ENCODE data around the gene PARN. TPM values are rescaled to one million over a fixed set of nuclear protein-coding genes. Genes with fewer than 3 reads are reported as not detected.
"Not testable (repeated sequence)": the region's sequence is repeated elsewhere in the genome, so short reads cannot be mapped to it uniquely, and the experiment has no call there.

Gene PARN
- total RNA-seq, 1 experiment from 2014 or later = 30.9 TPM

DNA sequence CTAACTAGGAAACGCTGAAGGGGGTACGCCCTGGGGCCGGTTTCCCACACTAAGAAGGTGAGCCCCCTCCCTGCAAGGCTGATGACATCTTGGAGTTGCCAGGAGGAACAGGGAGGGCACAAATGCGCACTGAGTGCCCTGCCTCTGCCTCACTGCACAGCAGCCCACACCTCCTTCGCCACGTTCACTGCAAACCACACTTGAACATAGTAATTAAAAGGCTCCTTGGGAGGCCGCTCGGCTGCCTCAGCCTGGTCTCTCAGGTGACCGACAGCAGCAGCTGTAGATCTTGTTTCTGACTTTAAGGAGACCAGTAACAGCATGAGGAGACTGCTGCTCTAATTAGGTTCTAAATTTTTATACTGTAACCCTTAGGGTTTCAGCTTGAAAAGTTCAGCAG, 188.5 kb downstream of the PARN start:
- DNase-seq (ENCODE audit: low read depth) = not testable (repeated sequence)

DNA sequence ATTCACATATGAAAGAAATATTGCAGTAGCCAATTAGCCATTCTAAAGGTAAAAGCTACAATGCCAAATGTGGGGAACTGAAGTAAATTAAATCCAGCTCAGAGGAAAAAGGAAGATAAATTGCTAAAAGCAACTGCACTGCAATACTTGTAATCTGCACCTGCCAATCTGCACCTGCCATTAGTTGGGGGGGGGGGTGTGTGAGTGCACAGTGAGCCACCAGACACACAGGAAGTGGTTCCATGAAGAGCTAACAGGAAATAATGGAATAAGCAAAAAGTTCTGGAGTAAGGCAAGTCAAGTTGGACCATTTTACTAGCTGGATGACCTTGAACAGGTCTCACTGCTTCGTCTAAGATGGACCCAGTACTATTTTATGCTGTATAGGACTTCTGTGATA, 191.8 kb downstream of the PARN start:
- DNase-seq (ENCODE audit: low read depth) = no peak

DNA sequence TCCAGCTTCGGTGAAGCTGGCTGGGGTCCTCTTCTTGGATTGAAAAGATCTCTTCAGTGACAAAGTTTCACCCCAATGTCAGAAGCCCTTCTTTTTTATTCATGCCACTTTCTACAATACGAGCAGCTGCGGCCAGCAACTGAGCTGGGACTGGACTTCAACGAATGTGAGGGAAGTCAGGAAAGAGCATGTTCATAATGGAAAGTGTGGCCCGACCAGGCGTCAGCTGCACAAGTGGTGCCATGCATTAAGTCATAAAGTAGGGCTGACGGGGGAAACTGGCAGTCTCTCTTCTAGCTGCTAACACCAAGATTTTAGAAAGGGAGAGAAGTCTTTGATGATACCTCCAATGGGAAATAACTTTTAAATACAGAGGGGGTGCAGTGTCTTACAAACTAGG, 192.6 kb downstream of the PARN start:
- DNase-seq (ENCODE audit: low read depth) = no peak

DNA sequence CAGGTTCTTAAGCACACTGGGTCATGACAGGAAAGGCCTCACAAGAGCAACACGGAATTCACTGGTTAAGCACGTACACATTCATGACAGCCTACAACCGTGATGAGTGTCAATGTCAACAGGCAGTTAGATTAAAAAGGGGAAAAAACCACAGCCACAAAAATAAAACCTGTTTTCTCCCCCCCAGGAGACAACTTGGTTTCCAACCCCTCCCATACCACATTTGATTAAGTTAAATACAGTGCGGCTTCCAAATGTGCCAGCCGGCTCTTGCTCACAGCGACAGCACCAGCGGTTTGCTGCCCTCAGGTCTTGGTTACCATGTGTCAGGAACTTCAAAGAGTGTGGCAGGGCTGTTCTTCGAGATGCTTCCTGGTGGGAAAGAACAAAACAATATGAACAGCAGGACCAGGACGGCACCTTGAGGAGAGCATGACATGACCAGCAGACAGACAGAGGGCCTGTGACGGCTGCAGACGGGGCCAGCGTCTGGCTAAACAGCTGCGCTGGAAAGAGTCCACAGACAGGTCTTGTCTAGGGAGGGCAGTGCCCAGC, 193.6 kb downstream of the PARN start:
- no peak for DNase-seq (ENCODE audit: low read depth)

DNA sequence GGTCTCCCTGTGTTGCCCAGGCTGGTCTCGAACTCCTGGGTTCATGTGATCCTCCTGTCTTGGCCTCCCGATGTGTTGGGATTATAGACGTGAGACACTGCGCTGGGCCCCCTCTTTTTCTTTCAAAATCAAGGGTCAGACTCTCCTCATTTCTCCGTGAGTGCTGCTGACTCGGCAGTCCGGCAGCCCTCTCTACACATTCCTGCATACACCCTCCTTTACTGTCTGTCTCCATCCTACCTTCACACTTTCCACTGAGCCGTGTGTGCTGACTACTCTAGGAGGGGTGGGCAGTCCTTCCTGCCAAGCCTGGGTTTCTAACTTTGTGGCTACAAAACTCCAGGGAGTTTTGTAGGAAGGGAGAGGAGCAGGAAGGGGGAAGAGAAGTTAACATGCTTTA, 195.2 kb downstream of the PARN start:
- DNase-seq (ENCODE audit: low read depth) = no peak

DNA sequence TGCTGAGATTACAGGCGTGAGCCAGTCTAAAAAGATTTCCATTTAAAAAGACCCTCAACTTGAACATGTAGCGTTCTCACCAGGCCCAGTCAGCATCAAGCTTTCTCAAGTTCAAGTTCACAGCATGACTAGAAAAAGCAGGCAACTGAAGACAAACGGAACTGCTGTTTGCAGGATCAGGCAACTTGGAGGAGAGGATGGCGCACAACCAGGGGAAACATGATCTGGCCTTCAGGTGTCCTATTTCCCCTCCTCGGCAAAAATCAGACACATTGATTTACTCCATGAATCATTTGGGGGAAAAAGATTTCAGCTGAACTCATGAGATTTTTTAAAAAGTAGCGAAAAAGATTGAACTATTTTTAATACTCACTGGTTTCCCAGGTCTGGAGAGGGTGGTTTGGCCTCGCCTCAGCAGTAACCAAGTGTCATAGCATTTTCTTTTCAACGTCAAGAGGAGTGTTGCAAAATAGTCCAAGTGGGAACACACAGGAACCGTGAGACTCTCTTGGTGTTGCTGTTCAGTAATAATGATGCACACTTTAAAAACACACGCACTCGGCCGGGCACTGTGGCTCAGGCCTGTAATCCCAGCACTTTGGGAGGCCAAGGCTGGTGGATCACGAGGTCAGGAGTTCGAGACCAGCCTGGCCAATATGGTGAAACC, 201.0 kb downstream of the PARN start:
- not testable (repeated sequence) for DNase-seq (ENCODE audit: low read depth)

DNA sequence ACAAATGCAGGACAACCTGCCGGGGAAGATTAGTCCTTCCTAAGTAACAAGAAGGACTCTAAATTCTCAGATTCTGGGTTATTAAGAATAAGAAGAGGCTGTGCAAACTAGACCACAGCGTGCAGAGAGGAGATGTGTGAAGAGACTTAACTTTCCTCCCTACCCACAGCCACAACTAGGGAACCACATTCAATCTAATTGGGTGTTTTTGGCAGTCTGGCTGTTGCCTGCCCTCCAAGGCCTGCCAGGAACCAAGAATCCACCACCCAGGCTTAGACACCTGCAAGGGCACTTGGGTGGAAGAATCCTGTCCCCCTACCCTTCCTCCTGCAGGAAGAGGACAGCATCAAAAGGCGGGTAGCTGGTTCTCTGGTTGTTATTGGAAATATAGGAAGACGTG, 202.0 kb downstream of the PARN start:
- DNase-seq (ENCODE audit: low read depth) = no peak

DNA sequence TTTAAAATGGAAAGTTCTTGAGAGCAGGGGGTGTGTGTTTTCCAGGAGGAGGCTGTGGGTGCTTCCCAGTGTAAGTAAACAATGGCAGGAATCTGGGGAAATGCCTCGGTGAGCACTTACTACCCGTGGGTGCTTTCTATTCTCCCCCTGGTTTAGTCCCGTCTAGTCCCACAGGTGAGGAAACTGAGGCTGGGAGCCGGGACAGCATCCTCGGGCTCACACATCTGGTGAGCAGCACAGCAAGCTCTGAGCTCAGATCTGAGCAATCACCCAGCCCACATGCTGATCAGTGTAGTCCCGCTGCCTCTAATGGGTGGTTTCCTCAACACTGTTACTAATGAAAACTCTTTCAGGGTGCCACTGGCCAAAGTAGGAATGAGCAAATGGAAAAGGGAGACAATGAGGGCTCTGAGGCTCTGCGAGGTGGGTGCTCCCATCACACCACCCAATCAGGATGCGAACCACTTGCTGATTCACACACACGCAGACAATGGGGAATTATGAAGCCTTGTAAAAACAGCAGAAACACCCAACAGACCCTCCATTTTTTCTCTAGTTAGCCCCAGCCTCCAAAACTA, 202.6 kb downstream of the PARN start:
- DNase-seq (ENCODE audit: low read depth) = peak; percentile 72

DNA sequence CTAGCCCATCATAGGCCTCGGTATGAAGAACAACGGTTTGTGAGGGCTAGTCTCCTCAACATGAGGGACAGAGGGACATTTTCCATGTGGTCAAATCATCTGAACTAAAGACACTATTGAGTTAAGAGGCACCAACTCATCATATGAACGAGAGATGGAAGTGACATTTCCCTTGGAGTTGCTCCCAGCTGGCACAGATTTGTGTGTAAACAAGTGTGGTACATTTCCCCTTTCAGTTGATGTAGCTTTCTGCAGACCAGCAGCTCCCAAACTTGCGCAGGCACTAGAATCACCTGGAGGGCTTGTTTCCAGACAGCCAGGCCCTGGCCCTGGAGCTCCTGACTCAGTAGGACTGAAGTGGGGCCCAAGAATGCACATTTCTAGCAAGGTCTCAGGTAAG, 205.5 kb downstream of the PARN start:
- DNase-seq (ENCODE audit: low read depth) = no peak

DNA sequence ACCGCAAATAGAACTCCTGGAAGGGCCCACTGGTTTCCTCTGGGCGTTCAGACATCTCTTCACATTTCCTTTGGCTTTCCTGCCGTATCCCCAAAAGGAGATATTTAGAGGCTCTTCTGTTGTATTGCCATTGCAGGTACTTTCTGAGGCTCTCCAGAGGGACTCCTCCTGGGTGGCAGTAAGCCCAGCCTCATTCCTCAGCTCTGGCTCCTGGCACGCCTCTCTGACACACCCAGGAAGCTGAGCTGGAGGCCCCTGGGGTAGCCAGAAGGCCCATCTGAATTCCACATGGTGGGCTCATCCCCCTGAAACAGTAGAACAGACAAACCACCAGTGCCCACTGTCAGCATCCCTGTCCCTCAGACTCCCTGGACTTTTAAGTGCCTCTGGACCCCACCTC, 206.7 kb downstream of the PARN start:
- DNase-seq (ENCODE audit: low read depth) = no peak

DNA sequence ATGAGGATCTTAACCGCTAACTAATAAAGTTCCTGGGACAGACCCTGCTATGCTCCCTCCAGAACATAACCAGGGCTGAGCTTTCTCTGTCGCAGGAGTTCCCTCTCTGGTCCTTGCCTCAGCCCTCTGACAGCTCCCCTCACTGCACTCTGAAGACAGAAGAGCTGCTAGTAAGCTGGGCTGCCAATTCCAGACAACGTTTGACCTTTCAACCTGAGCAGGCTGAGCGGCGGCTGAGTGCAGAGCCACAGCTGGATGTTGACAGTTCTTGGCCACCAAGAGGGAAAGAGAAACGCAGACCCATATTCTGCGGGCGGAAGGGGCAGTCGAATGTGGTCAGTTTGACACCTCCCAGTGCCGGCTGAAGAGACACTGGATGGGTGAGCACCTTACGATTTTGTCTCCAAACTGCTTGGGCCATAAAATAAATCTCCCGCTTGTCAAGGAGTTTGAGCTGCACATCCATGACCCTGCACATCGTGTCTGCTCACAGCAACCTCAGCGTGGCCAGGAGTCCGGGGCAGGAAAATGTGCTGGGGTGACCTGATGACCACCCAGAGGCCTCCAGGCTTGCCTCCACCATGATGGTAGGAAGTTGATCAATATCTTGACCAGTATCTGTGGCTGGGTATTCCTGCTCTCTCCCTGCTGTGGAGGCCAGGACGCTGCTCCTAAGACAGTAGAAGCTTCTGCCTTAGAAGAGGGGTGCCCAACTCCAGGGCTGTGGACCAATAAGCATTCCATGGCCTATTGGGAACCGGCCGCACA, 209.2 kb downstream of the PARN start:
- DNase-seq (ENCODE audit: low read depth) = no peak

DNA sequence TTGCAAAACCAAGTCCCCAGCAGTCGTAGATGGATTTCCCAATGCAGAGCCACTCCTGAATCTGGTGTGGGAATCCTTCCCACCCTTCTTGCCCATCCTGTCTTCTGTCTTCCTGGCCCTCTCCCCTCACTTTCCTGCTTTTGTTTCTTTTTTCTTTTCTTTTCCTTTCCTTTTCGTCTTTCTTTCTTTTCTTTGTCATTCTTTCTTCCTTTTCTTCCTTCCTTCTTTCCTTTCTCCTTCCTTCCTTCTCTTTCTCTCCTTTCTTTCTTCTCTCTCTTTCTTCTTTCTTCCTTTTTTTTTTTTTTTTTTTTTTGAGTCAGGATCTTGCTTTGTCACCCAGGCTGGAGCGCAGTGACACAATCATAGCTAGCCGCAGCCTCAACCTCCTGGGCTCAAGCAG, 209.8 kb downstream of the PARN start:
- DNase-seq (ENCODE audit: low read depth) = not testable (repeated sequence)

DNA sequence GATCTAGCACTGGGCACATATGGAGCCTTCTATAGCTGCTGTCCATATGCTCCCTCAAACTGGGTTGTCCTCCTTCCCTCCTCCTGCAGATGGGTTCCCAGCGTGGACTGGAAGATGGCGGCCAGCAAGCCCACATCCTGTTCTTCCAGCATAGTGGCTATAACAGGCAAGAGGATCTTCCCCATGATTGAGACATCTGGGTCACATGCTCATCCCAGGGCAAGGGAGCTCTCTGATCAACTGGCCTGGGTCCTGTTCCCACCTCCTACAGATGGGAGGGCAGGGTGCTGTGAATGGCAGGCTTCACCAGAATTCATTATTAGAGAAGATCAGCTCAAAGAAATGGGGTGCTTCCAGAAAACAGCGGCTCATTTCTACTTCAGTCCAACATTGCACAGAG, 210.2 kb downstream of the PARN start:
- no peak for DNase-seq (ENCODE audit: low read depth)

DNA sequence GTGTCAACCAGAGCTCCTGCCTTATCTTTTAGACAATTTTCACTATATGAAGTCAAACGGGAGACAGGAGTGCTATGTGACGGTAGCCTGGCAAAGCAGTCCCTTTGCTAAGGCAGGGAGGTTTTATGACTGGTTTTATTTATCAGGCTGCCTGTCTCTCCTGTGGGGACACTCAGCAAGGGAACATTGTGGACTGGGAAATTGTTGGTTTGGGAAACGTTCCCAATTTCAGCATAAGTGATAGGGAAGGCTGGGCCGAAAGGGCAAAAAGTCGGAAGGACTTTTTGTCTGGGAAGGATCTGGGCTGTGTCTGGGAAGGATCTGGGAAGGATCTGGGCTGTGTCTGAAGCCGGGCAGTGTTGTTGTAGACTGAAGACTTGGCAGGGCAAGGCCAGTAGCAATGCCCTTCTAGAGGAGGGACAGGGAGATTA, 211.2 kb downstream of the PARN start:
- DNase-seq (ENCODE audit: low read depth) = no peak

DNA sequence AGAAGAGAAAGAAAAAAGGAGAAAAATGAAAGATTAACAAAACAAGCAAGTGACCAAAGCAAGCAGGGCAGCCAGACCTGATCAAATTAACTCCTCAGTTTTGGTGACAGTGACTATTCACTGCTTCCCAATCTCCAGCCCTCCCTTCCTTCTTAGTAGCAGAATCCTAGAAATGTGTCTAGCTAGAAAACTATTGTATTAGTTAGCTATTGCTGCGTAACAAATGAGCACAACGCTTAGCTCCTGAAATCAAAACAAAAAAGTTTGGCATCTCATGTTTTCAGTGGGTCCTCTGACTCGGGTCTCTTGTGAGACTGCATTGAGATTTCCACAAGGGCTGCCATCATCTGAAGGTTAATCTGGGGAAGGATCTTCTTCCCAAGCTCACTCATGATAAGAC, 213.9 kb downstream of the PARN start:
- DNase-seq (ENCODE audit: low read depth) = no peak

DNA sequence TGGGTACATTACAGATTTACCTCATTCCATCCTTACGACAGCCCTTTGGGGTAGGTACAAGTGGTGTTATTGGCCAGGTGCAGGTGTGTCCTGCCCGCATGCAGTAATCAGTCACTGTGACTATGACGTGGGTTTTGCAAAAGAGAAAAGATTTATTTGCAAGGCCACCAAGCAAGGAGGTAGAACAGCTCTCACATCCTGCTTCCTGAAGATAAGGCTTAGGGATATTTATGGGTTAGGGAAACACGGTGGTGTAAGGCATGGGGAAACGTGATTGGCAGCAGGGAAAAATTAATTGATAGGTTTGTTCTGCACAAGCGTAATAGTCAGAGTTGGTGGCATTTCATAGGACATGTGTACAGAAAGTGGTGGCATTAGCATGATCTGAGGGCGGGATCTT, 214.8 kb downstream of the PARN start:
- DNase-seq (ENCODE audit: low read depth) = no peak

DNA sequence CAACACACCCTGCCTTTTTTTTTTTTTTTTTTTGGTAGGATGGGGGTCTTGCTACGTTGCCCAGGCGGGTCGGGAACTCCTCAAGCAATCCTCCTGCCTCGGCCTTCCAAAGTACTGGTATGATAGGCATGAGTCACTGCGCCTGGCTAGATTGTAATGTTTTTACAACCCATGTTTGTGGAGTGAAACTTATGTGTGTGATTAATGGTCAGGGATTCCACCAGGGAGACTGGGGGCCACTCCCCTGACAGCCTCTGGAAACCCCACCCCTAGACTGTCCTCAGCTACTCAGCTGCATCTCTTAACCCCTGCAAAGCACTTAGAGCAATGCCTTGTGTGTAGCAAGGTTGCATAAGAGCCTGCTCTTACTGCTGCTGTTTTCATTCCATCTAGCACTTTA, 220.5 kb downstream of the PARN start:
- DNase-seq (ENCODE audit: low read depth) = peak; percentile 82

DNA sequence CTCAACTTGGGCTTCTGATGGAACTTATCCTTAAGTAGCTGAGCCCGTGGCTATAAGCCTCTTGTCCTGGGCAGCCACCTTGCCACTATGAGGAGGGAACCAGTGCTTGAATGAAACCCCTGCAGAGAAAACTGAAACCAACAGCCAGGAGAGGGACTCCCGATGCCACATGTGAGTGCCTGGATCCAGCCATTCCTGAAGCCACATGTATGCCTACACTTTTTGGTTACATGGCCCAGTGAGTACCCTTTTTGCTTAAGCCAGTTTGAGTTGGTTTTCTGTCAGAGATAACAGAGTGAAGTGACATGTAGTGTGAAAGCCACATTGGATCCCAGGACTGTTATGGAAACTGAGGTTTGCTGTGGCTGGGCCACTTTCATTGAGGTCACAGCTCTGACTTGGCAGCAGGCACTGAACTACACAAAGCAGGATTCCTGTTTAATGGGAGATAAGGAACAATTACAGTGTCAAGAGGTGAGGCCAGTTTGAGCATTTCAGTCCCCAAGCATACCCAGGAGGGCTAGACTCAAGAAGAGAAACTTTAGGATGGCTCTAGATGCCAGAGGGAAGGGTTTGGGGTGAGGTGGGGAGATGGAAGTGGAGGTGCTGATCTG, 222.2 kb downstream of the PARN start:
- no peak for DNase-seq (ENCODE audit: low read depth)

DNA sequence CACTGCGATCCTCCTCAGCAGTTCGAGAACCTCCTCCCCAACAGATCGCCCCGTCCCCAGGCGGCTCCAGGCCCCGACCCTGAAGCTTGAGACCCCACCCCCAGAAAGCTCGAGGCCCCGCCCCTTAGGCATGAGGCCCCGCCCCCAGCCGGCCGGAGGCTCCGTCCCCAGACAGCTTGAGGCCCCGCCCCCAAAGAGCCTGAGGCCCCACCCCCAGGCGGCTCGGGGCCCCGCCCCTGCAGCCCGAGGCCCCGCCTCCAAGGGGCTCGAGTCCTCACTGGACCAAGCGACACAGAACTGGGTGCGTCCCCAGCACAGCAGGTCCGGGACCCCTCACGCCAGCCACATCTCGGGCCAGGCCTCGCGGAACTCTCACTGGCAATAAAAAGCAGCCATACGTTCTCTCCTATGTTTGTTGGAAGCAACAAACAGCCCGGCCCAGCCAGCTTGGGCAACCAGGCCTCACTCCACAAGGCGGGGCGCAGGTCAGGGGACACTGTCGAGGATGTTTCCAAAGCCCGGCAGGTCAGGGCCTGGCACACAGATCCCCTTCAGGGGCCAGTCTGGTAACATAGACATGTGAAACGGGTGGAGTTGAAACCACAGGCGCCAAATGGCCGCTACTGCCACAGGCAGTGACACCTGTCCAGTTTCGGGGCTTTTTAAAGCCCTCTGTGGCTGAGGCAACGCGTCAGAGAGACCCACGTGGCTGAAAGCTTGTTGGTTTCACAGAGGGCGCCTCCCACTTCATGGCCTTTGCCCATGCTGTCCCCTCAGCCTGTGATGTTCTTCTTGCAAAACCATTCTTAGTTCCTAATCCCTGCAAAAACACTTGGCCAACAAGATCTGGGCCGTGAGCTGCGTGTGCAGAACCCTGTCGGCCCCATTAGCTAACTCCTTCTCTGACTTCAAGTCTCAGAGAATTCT, 224.2 kb downstream of the PARN start:
- DNase-seq (ENCODE audit: low read depth) = no peak

DNA sequence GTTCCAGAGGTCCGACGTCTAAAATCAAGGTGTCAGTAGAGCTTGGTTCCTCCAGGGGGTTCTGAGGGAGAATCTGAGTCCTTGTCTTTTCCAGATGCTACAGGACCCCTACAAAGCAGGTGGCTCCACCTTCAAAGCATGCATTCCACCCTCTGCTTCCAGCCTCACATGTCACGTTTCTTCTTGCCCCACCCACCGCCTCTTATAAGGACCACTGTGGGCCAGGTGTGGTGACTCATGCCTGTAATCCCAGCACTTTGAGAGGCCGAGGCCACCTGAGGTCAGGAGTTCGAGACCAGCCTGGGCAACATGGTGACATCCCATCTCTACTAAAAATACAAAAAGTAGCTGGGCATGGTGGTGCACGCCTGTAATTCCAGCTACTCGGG, 227.1 kb downstream of the PARN start:
- not testable (repeated sequence) for DNase-seq (ENCODE audit: low read depth)

Measured in HT1080 (cell line).